ENCODE measurements around the gene HRAS. TPM values are rescaled to one million over a fixed set of nuclear protein-coding genes. Genes with fewer than 3 reads are reported as not detected.

Gene HRAS
- total and polyA plus RNA-seq, 2 of the 13 experiments (the other 11 are each of a cell fraction or from before 2014, with no cell fraction given), result 32.9 to 50.0 TPM

DNA sequence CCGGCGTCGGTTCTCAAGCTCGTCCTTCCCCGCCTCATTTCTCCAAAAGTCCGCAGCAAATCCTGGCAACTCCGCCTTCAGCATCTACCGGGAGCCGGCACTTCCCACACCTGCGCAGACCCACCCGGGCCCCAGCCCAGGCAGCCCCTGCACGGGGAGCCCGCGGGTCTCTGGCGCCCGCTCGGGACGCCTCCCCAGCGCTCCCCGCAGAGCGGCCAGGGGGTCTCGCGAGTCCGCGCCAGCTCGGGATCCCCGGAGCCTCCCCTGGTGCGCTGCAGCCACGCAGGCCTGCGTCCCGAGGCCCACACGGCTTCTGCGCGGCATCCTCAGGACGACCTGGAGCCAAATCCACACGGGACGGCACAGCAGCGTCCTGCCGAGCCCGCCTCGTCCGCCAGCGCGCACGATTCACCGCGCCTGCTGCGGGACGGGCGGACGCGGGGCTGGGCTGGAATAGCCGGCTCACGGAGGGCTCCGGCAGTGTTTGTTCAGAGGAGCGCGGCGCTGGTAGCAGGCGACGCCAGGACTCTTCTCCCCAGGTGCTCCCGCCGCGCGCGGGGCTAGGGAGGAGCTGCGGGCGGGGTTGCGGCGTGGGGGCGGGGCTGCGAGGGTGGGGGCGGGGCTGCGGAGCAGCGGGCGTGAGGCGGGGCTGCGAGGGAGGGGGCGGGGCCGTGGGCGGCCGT lies 40.1 kb upstream of the HRAS start (continued):
- TF ChIP-seq ZNF160 (CRISPR knock-in tag; IDR thresholded peaks at IDR 0.05) (no peak), ZNF30 (CRISPR knock-in tag; IDR thresholded peaks at IDR 0.05) (no peak), IRF2 (CRISPR knock-in tag; IDR thresholded peaks at IDR 0.05) (no peak), KDM5A (IDR thresholded peaks at IDR 0.05; ENCODE audit: borderline replicate concordance, low read length) (no peak), RXRA (CRISPR knock-in tag; IDR thresholded peaks at IDR 0.05) (0 out of 2 replicates have a peak, but pooled peaks have one; percentile 32), SAP130 (CRISPR knock-in tag; IDR thresholded peaks at IDR 0.05; ENCODE audit: low read depth) (peak; percentile 66), NFRKB (IDR thresholded peaks at IDR 0.05) (no peak), GMEB1 (CRISPR knock-in tag; IDR thresholded peaks at IDR 0.05; ENCODE audit: borderline replicate concordance) (no peak; the same call in 1 of the 2 replicates), PHF21A (CRISPR knock-in tag; IDR thresholded peaks at IDR 0.05) (no peak), NR1H2 (CRISPR knock-in tag; IDR thresholded peaks at IDR 0.05; ENCODE audit: borderline replicate concordance, low read depth) (0 out of 2 replicates have a peak, but pooled peaks have one; percentile 40), ZKSCAN1 (IDR thresholded peaks at IDR 0.05; ENCODE audit: low read length) (no peak), ZNF235 (CRISPR knock-in tag; IDR thresholded peaks at IDR 0.05; ENCODE audit: borderline replicate concordance) (no peak), KDM2A (CRISPR knock-in tag; IDR thresholded peaks at IDR 0.05; ENCODE audit: borderline replicate concordance, low read depth) (peak; percentile 47; the same call in 1 of the 2 replicates), RFXAP (CRISPR knock-in tag; IDR thresholded peaks at IDR 0.05; ENCODE audit: borderline replicate concordance) (no peak), ZNF703 (CRISPR knock-in tag; IDR thresholded peaks at IDR 0.05; ENCODE audit: borderline replicate concordance) (no peak), STAG1 (CRISPR knock-in tag; IDR thresholded peaks at IDR 0.05) (0 out of 2 replicates have a peak, but pooled peaks have one; percentile 14), MTERF4 (CRISPR knock-in tag; IDR thresholded peaks at IDR 0.05) (0 out of 2 replicates have a peak, but pooled peaks have one; percentile 34), RELA (CRISPR knock-in tag; IDR thresholded peaks at IDR 0.05) (no peak), TOPORS (CRISPR knock-in tag; IDR thresholded peaks at IDR 0.05) (no peak), HNF4G (IDR thresholded peaks at IDR 0.05; ENCODE audit: borderline replicate concordance, low read depth, low read length) (no peak), HNF4G (CRISPR knock-in tag; IDR thresholded peaks at IDR 0.05; ENCODE audit: borderline replicate concordance, low read depth) (no peak), KDM4B (CRISPR knock-in tag; IDR thresholded peaks at IDR 0.05) (no peak)
- TF ChIP-seq, protein P1, sequence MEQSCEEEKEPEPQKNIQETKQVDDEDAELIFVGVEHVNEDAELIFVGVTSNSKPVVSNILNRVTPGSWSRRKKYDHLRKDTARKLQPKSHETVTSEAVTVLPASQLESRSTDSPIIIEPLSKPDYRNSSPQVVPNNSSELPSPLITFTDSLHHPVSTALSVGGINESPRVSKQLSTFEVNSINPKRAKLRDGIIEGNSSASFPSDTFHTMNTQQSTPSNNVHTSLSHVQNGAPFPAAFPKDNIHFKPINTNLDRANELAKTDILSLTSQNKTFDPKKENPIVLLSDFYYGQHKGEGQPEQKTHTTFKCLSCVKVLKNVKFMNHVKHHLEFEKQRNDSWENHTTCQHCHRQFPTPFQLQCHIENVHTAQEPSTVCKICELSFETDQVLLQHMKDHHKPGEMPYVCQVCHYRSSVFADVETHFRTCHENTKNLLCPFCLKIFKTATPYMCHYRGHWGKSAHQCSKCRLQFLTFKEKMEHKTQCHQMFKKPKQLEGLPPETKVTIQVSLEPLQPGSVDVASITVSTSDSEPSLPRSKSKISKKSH (CRISPR knock-in tag; IDR thresholded peaks at IDR 0.05; ENCODE audit: borderline replicate concordance), result no peak
- TF ChIP-seq, protein P2, sequence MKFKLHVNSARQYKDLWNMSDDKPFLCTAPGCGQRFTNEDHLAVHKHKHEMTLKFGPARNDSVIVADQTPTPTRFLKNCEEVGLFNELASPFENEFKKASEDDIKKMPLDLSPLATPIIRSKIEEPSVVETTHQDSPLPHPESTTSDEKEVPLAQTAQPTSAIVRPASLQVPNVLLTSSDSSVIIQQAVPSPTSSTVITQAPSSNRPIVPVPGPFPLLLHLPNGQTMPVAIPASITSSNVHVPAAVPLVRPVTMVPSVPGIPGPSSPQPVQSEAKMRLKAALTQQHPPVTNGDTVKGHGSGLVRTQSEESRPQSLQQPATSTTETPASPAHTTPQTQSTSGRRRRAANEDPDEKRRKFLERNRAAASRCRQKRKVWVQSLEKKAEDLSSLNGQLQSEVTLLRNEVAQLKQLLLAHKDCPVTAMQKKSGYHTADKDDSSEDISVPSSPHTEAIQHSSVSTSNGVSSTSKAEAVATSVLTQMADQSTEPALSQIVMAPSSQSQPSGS (CRISPR knock-in tag; IDR thresholded peaks at IDR 0.05), result no peak
- TF ChIP-seq, protein P3, sequence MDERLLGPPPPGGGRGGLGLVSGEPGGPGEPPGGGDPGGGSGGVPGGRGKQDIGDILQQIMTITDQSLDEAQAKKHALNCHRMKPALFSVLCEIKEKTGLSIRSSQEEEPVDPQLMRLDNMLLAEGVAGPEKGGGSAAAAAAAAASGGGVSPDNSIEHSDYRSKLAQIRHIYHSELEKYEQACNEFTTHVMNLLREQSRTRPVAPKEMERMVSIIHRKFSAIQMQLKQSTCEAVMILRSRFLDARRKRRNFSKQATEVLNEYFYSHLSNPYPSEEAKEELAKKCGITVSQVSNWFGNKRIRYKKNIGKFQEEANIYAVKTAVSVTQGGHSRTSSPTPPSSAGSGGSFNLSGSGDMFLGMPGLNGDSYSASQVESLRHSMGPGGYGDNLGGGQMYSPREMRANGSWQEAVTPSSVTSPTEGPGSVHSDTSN (CRISPR knock-in tag; IDR thresholded peaks at IDR 0.05), result no peak
